GM12878 (cell line): ENCODE measurements around the gene EDNRA. TPM values are rescaled to one million over a fixed set of nuclear protein-coding genes. Genes with fewer than 3 reads are reported as not detected.

Experiments
- ATAC-seq: fragments of 200-7000 bp; cut with Tn5 transposase; 3 replicates; pipeline ENCODE4 v1.9.1; 2020; ENCODE audit warnings: mild to moderate bottlenecking, moderate library complexity
- BruUV-seq: library from RNA; stranded (reverse); fragments of 400-500 nt; replicated peaks from 2 replicates; lab custom pipeline; 2021; lab: Mats Ljungman, UMichigan
- CTCF ChIA-PET: fragments of 300-600 bp; sonication (Branson Sonifier 250); formaldehyde crosslinking; extraction: SDS; loops from one replicate; lab custom pipeline; 2021; ENCODE audit warnings: inconsistent platforms; lab: Yijun Ruan, JAX
- POLR2A ChIA-PET: fragments of 350-600 bp; formaldehyde crosslinking; extraction: SDS; loops from one replicate; lab custom pipeline; 2021; ENCODE audit warnings: inconsistent platforms; lab: Charles Lee
- RAD21 ChIA-PET: fragments of 300-600 bp; sonication (Branson Sonifier 250); formaldehyde crosslinking; loops from one replicate; lab custom pipeline; 2023; ENCODE audit warnings: antibody characterized with exemption; ENCODE audit not compliant: unreplicated experiment; lab: Charles Lee
- SMC1A ChIA-PET: fragments of 300-600 bp; sonication (Branson Sonifier 250); formaldehyde crosslinking; loops from one replicate; lab custom pipeline; 2023; ENCODE audit not compliant: unreplicated experiment, uncharacterized antibody; lab: Charles Lee
- DNase-seq: peaks from one replicate; pipeline ENCODE4 v3.0.0-alpha.2; 2011; ENCODE audit warnings: low read depth, low spot score
- FAIRE-seq: peaks from 3 replicates; lab custom pipeline; 2011; peaks lifted over from hg19 to GRCh38; lab: Jason Lieb, UNC
- H2AFZ ChIP-seq: 2 replicates; pipeline ENCODE4 v1.6.0; 2011; ENCODE audit warnings: low read depth, low read length, control low read depth; ENCODE audit not compliant: control insufficient read depth
- H3K27ac ChIP-seq: 2 replicates; pipeline ENCODE4 v1.5.1; 2011; ENCODE audit warnings: control low read depth; ENCODE audit not compliant: control insufficient read depth, insufficient read depth
- H3K27me3 ChIP-seq, 2 experiments: replicated peaks in 1 of 2; 2 replicates each; pipeline versions ENCODE4 v1.6.0 to v1.6.1; 2011; ENCODE audit warnings: low read length in 1 of 2; ENCODE audit not compliant: control insufficient read depth in 2 of 2, insufficient read depth in 2 of 2
- H3K36me3 ChIP-seq, 2 experiments: 2 replicates each; pipeline ENCODE4 v1.5.1; 2011; ENCODE audit warnings: low read length in 1 of 2; ENCODE audit not compliant: control insufficient read depth in 2 of 2, insufficient read depth in 2 of 2
- H3K4me1 ChIP-seq: 2 replicates; pipeline ENCODE4 v1.6.1; 2011; ENCODE audit warnings: mild to moderate bottlenecking, low read length, moderate library complexity, mixed read lengths; ENCODE audit not compliant: control insufficient read depth, insufficient read depth
- H3K4me2 ChIP-seq: 2 replicates; pipeline ENCODE4 v1.6.0; 2011; ENCODE audit warnings: control low read depth; ENCODE audit not compliant: control insufficient read depth, insufficient read depth
- H3K4me3 ChIP-seq: fragments of 200-600 bp; sonication (generic); 2 replicates; pipeline ENCODE4 v1.5.1; 2016
- H3K79me2 ChIP-seq: 2 replicates; pipeline ENCODE4 v1.6.0; 2011; ENCODE audit warnings: low read length; ENCODE audit not compliant: control insufficient read depth, insufficient read depth
- H3K9ac ChIP-seq: 2 replicates; pipeline ENCODE4 v1.8.0; 2011; ENCODE audit warnings: low read length, control low read depth, mixed read lengths; ENCODE audit not compliant: control insufficient read depth, insufficient read depth
- H3K9me3 ChIP-seq: replicated peaks from 3 replicates; pipeline ENCODE4 v1.5.1; 2011; ENCODE audit warnings: mild to moderate bottlenecking, low read length; ENCODE audit not compliant: control insufficient read depth, insufficient read depth
- H4K20me1 ChIP-seq: 2 replicates; pipeline ENCODE4 v1.6.0; 2011; ENCODE audit not compliant: control insufficient read depth, insufficient read depth
- ATF3 ChIP-seq: IDR thresholded peaks from 2 replicates; pipeline ENCODE4 v1.6.1; 2011; ENCODE audit warnings: low read depth, mild to moderate bottlenecking, low read length, moderate library complexity, borderline replicate concordance; ENCODE audit errors: extremely low read depth
- BMI1 ChIP-seq: fragments of 450-650 bp; IDR thresholded peaks from 2 replicates; pipeline ENCODE4 v1.6.1; 2016; ENCODE audit warnings: mild to moderate bottlenecking, moderate library complexity, borderline replicate concordance
- BRCA1 ChIP-seq: IDR thresholded peaks from 2 replicates; pipeline ENCODE4 v1.6.1; 2011; ENCODE audit warnings: low read depth, low read length, improper control_type of control experiment
- CBX3 ChIP-seq: fragments of 200-600 bp; sonication (generic); IDR thresholded peaks from 2 replicates; pipeline ENCODE4 v1.6.1; 2016; ENCODE audit warnings: low read depth, borderline replicate concordance
- HDGF ChIP-seq: fragments of 450-650 bp; IDR thresholded peaks from 2 replicates; pipeline ENCODE4 v1.6.1; 2016; ENCODE audit warnings: antibody characterized with exemption
- IKZF1 ChIP-seq: fragments of 450-650 bp; conservative IDR thresholded peaks from 2 replicates; pipeline ENCODE4 v1.6.1; 2017; ENCODE audit warnings: antibody characterized with exemption, mild to moderate bottlenecking
- IKZF2 ChIP-seq, 2 experiments: fragments of 450-650 bp; IDR thresholded peaks; 2 replicates each; pipeline ENCODE4 v1.6.1; 2017; ENCODE audit warnings: mild to moderate bottlenecking in 2 of 2, moderate library complexity in 2 of 2
- MAX ChIP-seq: IDR thresholded peaks from 2 replicates; pipeline ENCODE4 v1.6.1; 2012; ENCODE audit warnings: low read depth, low read length, improper control_type of control experiment
- NFXL1 ChIP-seq: fragments of 450-650 bp; IDR thresholded peaks from 2 replicates; pipeline ENCODE4 v1.6.1; 2017; ENCODE audit warnings: antibody characterized with exemption, mild to moderate bottlenecking, borderline replicate concordance
- NKRF ChIP-seq: fragments of 450-650 bp; conservative IDR thresholded peaks from 2 replicates; pipeline ENCODE4 v1.6.1; 2017; ENCODE audit warnings: mild to moderate bottlenecking, moderate library complexity
- NRF1 ChIP-seq: conservative IDR thresholded peaks from 2 replicates; pipeline ENCODE4 v1.6.1; 2011; ENCODE audit warnings: mild to moderate bottlenecking, low read depth, low read length, improper control_type of control experiment
- POLR2AphosphoS2 ChIP-seq: IDR thresholded peaks from 2 replicates; pipeline ENCODE4 v1.6.1; 2011; ENCODE audit warnings: low read depth, mild to moderate bottlenecking, low read length, improper control_type of control experiment, moderate library complexity
- PRDM15 ChIP-seq: fragments of 450-650 bp; formaldehyde crosslinking; IDR thresholded peaks from 2 replicates; pipeline ENCODE4 v1.4.0; 2020; ENCODE audit warnings: mild to moderate bottlenecking, moderate library complexity
- SUZ12 ChIP-seq: fragments of 200-600 bp; sonication (generic); IDR thresholded peaks from one replicate; pipeline ENCODE4 v1.6.1; 2018; ENCODE audit warnings: antibody characterized with exemption, mild to moderate bottlenecking; ENCODE audit not compliant: unreplicated experiment
- WGBS: methylation state at CpG from one replicate; pipeline ENCODE4 v1.1.6; 2016; ENCODE audit warnings: low lambda C conversion rate; ENCODE audit not compliant: insufficient replicate concordance, insufficient coverage; ENCODE audit errors: missing lambda C conversion rate; 5-methylcytosine and 5-hydroxymethylcytosine counted together
- in situ Hi-C: fragments of 300-500 bp; cut with MboI; formaldehyde crosslinking; loops from 9 replicates; pipeline ENCODE4 v1.14.3; 2018; ENCODE audit warnings: mixed read lengths
- intact Hi-C: fragments of 100-400 bp; cut with micrococcal nuclease; formaldehyde crosslinking; loops from one replicate; pipeline ENCODE4 v1.14.2; 2022; ENCODE audit not compliant: unreplicated experiment
- polyA plus RNA-seq, 11 experiments: library from polyadenylated mRNA; depleted of rRNA in 4 of 11; unstranded in 6 of 11; stranded (reverse) in 5 of 11; fragments of >200 nt; fragmentation: Nextera tagmentation in 4 of 11; fragmentation: Illumina TruSeq in 1 of 11; extraction: Ambion mirVana in 4 of 11; extraction: Trizol in 1 of 11; gene quantifications; 1 replicate in 1 of 11; 2 replicates in 10 of 11; pipeline versions ENCODE4 v1.2.1 to v1.2.3, GENCODE V29; 2011 to 2016; ENCODE audit warnings: inconsistent platforms in 2 of 11, missing spikeins in 2 of 11, low read depth in 1 of 11
- total RNA-seq, 4 experiments: library from RNA; depleted of rRNA in 3 of 4; stranded (reverse); fragments of >200 nt in 3 of 4; fragmentation: Illumina TruSeq in 1 of 4; extraction: Trizol in 1 of 4; gene quantifications; 2 replicates each; pipeline versions ENCODE4 v1.2.1 to v1.2.3, GENCODE V29; 2013 to 2021

Gene EDNRA
- total and polyA plus RNA-seq, 10 of the 15 experiments (the other 5 are each of a cell fraction or from before 2014, with no cell fraction given) = 0.01 to 0.32 (median 0.13) TPM

GRCh38 chr4:147576084-147576483 lies 95.2 kb downstream of the EDNRA start:
- TF ChIP-seq ATF3 (no peak), PRDM15 (no peak), CBX3 (no peak), IKZF1 (no peak), MAX (no peak), IKZF2 (IDR thresholded peaks at IDR 0.05) (no peak), NKRF (no peak), NRF1 (no peak), NFXL1 (no peak), POLR2AphosphoS2 (no peak), SUZ12 (no peak), BRCA1 (no peak), HDGF (no peak), BMI1 (no peak)

More at GRCh38 chr4:147576084-147576483, 95.2 kb downstream of the EDNRA start:
- no peak overlapping the region for H3K4me3 ChIP-seq
- no peaks in the 10 kb centered on the region for H3K36me3 ChIP-seq
- FAIRE-seq (no peak), ATAC-seq (no peak), DNase-seq (no peak)
- H2AFZ ChIP-seq = no peak overlapping the region
- H3K79me2 ChIP-seq = no peaks in the 10 kb centered on the region
- ChIA-PET POLR2A (no interaction called here), CTCF (interaction anchor here (2.3 kb wide), 1 partner anchor 14 kb away, joined by 9 read pairs; no protein-coding TSS in a partner anchor), SMC1A (no interaction called here), RAD21 (interaction anchor here (1.3 kb wide), 1 partner anchor 13 kb away, joined by 3 read pairs; no protein-coding TSS in a partner anchor)
- H3K9me3 ChIP-seq = no peaks in the 10 kb centered on the region
- no peak overlapping the region for H3K4me2 ChIP-seq
- intact Hi-C loops = no loop called here
- WGBS = 15% methylated on average over 3 of the region's 3 CpGs
- H3K27ac ChIP-seq = no peak overlapping the region
- no peak overlapping the region for H3K9ac ChIP-seq
- in situ Hi-C loops = no loop called here
- H3K27me3 ChIP-seq = no peaks in the 10 kb centered on the region
- no TSS peak for BruUV-seq
- H3K4me1 ChIP-seq = no peaks in the 10 kb centered on the region; the same call in 1 of the 2 replicates
- H4K20me1 ChIP-seq = no peaks in the 10 kb centered on the region
